ENCODE measurements around the gene FOXD4. TPM values are rescaled to one million over a fixed set of nuclear protein-coding genes. Genes with fewer than 3 reads are reported as not detected.
"Not testable (repeated sequence)": the region's sequence is repeated elsewhere in the genome, so short reads cannot be mapped to it uniquely, and the experiment has no call there.

FOXD4 gene
- total RNA-seq, 8 experiments from 2014 or later, result 0.09 to 2.3 (median 0.63) TPM; not detected in 1

DNA sequence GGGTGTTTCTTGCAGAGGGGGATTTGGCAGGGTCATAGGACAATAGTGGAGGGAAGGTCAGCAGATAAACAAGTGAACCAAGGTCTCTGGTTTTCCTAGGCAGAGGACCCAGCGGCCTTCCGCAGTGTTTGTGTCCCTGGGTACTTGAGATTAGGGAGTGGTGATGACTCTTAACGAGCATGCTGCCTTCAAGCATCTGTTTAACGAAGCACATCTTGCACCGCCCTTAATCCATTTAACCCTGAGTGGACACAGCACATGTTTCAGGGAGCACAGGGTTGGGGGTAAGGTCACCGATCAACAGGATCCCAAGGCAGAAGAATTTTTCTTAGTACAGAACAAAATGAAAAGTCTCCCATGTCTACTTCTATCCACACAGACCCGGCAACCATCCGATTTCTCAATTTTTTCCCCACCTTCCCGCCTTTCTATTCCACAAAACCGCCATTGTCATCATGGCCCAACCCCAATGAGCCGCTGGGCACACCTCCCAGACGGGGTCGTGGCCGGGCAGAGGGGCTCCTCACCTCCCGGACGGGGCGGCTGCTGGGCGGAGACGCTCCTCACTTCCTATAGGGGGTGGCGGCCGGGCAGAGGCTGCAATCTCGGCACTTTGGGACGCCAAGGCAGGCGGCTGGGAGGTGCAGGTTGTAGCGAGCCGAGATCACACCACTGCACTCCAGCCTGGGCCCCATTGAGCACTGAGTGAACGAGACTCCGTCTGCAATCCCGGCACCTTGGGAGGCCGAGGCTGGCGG is 35.1 kb downstream of the FOXD4 start:
- ATAC-seq (replicated peaks in 6 of 8); H3K4me3 ChIP-seq; in situ Hi-C loops (cut with MboI; ENCODE audit: low pct_unique_long_range_greater_than_20kb in 2 of 9, low sequenced_read_pairs in 9 of 9, unreplicated experiment in 9 of 9); H3K4me1 ChIP-seq (replicated peaks in 1 of 2); H3K27ac ChIP-seq: not testable (repeated sequence)
- 40% methylated on average over 2 of the region's 31 CpGs; no CpG with 5 or more reads in 9 of the 10 experiments for WGBS, 10 experiments

DNA sequence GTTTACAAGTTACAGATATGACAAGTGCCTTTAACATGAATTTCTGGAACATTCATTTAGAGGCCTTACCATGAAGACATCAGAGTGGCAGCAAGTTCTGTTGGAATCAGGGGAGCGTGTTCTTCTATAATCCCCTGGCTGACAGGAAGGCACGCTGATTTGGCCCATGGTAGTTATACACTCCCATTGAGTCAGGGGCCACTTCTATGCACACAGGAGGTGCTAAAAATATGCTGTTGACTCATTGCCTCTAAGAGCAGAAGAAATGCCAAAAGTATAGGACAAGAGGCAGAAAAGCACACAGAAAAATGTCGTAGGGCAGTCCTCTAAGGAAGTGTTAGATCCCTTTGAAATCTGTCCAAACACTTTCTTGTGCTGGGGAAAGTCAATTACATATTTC is 39.9 kb downstream of the FOXD4 start:
- H3K4me3 ChIP-seq; H3K27ac ChIP-seq; in situ Hi-C loops (cut with MboI; ENCODE audit: low pct_unique_long_range_greater_than_20kb in 2 of 9, low sequenced_read_pairs in 9 of 9, unreplicated experiment in 9 of 9); ATAC-seq (replicated peaks in 6 of 8); H3K4me1 ChIP-seq (replicated peaks in 1 of 2): not testable (repeated sequence)
- no CpG with 5 or more reads among the region's 3 CpGs for WGBS, 10 experiments

DNA sequence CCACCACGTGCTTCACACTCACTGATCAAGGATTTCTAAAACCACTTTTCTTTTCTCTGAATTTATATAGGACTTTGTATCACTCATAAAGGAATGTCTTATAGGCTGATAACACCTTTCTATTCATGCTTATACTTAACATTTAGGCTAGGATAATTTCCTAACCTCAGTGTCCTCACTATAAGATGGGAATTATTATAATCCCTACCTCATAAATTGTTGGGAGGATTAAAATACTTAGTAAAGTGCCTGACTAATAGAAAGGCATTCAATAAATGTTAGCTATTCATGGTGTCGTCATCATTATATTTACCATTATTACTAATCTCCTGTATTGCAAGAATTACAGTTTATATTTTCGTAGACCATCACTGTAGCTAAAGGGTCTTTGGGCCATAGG is 41.8 kb downstream of the FOXD4 start:
- H3K4me3 ChIP-seq; H3K4me1 ChIP-seq (replicated peaks in 1 of 2); in situ Hi-C loops (cut with MboI; ENCODE audit: low pct_unique_long_range_greater_than_20kb in 2 of 9, low sequenced_read_pairs in 9 of 9, unreplicated experiment in 9 of 9); H3K27ac ChIP-seq; ATAC-seq (replicated peaks in 6 of 8): not testable (repeated sequence)
- WGBS, 10 experiments, result no CpG with 5 or more reads among the region's 3 CpGs

DNA sequence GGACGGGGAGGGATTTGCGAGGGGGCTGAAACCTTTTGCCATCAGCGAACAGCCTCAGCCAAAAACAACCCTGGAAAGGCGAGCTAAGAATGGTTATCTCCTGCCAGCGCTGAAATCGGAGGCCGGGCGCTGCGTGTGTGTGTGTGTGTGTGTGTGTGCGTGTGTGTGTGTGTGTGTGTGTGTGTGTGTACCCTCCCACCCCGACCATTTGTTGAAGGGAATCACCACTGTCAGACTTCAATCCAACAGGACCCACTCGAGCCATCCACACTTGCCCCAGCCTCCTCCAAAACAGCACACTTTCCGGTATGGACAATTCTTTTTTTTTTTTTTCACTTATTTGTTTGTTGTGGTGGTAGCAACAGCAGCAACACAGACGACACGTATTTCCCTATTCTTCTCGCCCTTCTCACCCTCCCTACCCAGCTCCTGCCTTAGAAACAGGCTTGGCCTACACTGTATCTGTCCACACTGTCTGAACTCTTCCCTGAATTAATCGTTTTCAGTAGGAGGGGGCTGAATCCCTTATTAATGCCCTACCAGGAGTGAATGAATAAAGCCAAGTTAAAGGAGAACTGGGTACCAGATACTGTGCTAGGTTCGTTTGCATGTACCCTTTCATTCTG is 44.2 kb downstream of the FOXD4 start:
- peak in 7 of 8 experiments; percentile 16 to 40 (median 29) for ATAC-seq (replicated peaks in 6 of 8)
- H3K27ac ChIP-seq; H3K4me1 ChIP-seq (replicated peaks in 1 of 2); in situ Hi-C loops (cut with MboI; ENCODE audit: low pct_unique_long_range_greater_than_20kb in 2 of 9, low sequenced_read_pairs in 9 of 9, unreplicated experiment in 9 of 9): not testable (repeated sequence)
- 20% methylated on average over 1 of the region's 18 CpGs; no CpG with 5 or more reads in 9 of the 10 experiments for WGBS, 10 experiments
- H3K4me3 ChIP-seq, result peak overlapping the region in 1 of 5 donors; percentile 37

DNA sequence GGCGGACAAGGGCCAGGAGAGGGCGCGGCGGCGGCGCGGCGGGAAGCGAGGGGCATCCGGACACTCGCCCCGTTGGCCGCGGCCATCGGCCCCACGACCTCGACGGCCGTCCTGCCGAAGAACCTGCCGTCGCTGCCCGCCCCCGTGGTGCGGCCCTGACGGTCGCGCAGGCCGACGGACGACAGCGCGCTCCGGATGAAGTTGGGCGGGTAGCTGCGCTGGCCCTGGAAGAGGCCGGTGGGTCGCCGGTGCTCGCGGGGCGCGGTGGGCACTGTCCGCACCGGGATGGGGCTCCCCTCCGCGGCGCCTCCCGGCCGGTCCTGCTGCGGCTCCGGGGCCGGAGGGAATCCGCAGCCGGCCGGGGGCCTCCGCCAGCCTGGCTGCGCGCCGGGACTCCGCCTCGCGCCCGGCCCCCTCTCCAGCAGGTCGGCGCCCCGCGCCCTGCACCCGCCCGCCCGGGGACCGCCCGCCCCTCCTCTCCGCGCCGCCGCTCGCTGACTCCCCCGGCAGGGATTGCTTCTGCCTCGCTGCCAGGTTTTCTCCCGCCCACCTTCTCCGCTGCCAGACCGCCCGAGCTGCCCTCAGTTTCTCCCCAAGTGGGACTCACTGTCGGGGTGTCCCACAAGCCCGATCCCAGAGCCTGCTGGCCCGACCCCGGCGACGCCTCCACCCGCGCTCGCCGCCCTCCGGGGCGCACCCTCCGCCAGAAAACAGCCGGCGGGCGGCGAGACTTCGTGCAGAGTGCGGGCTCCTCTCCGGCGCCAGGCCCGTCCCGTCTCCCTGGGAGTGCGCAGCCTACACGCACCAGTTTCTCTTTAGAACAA is 44.9 kb downstream of the FOXD4 start:
- H3K27ac ChIP-seq; in situ Hi-C loops (cut with MboI; ENCODE audit: low pct_unique_long_range_greater_than_20kb in 2 of 9, low sequenced_read_pairs in 9 of 9, unreplicated experiment in 9 of 9); H3K4me1 ChIP-seq (replicated peaks in 1 of 2): not testable (repeated sequence)
- peak overlapping the region in 4 of 5 donors; percentile 18 to 37 (median 22) for H3K4me3 ChIP-seq
- WGBS, 10 experiments, result 0% methylated on average over 11 of the region's 109 CpGs; no CpG with 5 or more reads in 9 of the 10 experiments
- ATAC-seq (replicated peaks in 6 of 8), result peak; percentile 40 to 90 (median 76)

Other genes with a start within 250 kb of the FOXD4 start
- gene WASHC1, start 89.0 kb downstream of the FOXD4 start, total RNA-seq, result 10 to 100 TPM in 4 of 8 experiments, 1 to 10 TPM in 4; 7.4 to 19.5 (median 10.2) TPM
- 10 to 100 TPM; 16.5 to 65.3 (median 32.2) TPM for gene ZNG1A, start 60.6 kb upstream of the FOXD4 start, total RNA-seq
- gene DOCK8, start 96.4 kb upstream of the FOXD4 start, total RNA-seq, result 1 to 10 TPM in 1 of 8 experiments, under 1 TPM in 7; 0.05 to 6.1 (median 0.18) TPM

Data from motor neuron (in vitro differentiated cells).